ACHN (cell line): ENCODE measurements around the gene MXRA7.
"Not testable (repeated sequence)": the region's sequence is repeated elsewhere in the genome, so short reads cannot be mapped to it uniquely, and the experiment has no call there.

ENCODE experiments used
- DNase-seq: peaks from one replicate; pipeline ENCODE4 v3.0.0-alpha.2; 2015
- in situ Hi-C: cut with HindIII; loops from 2 replicates; pipeline ENCODE4 v1.10.0; 2017; ENCODE audit warnings: low sequenced_read_pairs, low pct_ligation_motif_present, low pct_unique_long_range_greater_than_20kb

The MXRA7 gene

DNA sequence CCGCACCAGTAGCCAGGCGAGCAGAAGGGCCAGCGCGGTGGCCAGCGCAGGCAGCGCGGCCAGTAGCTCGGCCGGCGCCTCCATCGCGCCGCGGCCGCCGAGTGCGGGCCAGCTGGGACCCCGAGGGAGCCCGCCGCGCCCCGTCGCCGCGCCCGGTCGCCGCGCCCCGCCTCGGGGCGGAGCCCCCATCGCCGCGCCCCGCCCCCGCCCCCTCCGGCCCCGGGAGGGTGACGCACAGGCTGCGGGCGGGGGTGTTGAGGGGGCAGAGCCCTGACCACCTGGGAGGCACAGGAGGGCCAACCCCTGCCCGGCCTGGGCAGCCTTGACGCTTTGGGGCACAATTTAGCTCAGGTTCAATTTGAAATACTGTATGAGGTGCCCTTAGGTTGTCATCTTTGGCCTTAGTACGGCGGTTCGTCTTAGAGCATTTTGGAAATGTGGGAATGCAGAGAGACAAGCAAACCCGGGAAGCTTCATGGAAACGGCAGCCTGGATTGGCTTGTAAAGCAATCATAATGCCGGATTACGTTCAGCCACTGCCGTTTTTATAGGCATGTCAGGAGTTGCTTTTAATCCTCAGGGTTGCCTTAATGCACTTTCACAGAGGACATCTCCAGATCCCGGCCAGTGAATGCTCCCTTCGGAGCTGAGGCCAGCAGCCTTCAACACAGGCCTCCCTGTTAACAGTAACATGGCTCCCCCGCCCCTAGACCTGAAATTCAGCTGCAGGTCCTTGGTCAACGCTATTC is at the start of gene MXRA7:
TSS of gene MXRA7 (minus strand) at position 103 of the 749 bp plus-strand sequence. CDS start at position 84, 19 bp downstream.
- in situ Hi-C loops = no loop called here
- peak; percentile 76 for DNase-seq

- no peak for DNase-seq
- in situ Hi-C loops = no loop called here
Observed at GRCh38 chr17:76758570-76758969, 47.8 kb upstream of the MXRA7 start.

DNA sequence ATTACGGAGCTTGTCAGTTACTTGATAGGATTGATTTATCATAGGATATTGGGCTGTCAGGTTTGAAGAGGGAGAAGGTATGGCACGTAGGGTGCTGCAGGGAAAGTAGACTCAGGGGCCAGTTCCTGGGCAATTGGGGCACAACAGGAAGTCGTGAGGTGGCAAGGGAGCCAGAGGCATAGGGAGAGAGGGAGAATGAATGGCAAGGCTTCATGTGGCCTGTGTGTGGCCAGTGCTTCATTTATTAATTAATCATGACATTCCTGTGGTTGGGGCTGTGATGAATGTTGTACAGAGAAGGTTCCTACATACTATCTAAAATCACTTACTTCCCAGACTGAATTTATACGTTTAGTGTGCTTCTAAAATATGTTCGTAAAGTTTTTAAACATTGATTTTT is 46.5 kb upstream of the MXRA7 start:
- in situ Hi-C loops = no loop called here
- DNase-seq = no peak

- no peak for DNase-seq
- in situ Hi-C loops = no loop called here
Observed at GRCh38 chr17:76755285-76755684, 44.5 kb upstream of the MXRA7 start.

DNA sequence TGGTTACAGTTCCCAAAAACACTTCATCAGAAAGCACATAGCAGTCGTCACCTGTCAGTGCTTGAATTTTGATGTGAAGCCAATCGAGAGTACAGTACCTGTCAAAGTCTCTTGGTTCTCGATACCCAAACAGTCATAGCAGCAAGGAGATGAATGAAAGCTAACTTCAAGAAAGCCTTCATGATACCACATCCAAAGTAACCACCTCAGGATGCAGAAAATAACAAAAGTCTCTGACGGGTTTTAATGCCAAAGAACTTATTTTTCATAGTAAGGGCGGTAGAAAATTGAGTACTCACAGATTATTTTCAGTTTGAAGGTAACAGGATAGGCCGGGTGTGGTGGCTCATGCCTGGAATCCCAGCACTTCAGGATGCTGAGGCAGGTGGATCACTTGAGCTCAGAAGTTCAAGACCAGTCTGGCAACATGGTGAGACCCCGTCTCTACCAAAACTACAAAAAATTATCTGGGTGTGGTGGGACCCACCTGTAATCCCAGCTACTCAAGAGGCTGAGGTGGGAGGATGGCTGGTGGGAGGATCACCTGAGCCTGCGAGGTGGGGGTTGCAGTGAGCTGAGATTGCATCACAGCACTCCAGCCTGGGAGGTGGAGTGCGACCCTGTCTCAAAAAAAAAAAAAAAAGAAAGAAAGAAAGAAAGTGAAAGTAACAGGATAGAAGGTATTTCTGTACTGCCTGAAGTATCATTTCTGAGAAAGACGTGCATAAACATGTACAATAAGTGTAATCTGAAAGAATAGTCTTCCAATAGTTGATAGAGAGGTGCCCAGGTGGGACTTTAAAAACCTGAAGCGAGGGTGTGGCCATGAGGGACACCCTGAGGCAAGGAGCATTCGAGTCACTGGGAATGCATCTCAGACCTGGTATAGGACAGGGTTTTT is 42.5 kb upstream of the MXRA7 start:
- in situ Hi-C loops = no loop called here
- no peak for DNase-seq

DNA sequence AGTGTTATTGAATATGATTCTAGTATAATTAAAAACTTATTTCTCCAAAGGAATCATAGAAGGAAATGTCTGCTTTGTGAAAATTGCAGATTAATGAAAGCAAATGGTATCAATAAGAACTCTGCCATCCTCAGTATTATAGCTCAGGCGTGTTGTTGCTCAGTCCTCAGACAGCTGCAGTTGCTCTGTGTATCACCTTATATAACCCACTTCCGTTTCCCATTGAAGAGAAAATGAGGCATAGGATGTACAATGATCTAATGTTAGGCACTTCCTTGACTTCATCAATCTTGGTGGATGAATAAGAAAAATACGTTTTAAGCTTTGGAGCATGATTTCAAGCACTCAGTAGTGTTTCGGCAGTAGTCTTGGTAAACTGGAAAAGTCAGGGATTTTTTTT is 41.2 kb upstream of the MXRA7 start:
- no peak for DNase-seq

GRCh38 chr17:76751416-76751993 is 40.7 kb upstream of the MXRA7 start:
- in situ Hi-C loops = no loop called here
- no peak for DNase-seq

More for the DNA sequence above, 41.2 kb upstream of the MXRA7 start:
- in situ Hi-C loops = no loop called here

- DNase-seq = no peak
- in situ Hi-C loops = no loop called here
Observed at GRCh38 chr17:76748657-76749056, 37.9 kb upstream of the MXRA7 start.

- in situ Hi-C loops = no loop called here
Observed at GRCh38 chr17:76747716-76748363, 37.1 kb upstream of the MXRA7 start.

GRCh38 chr17:76745785-76746184 is 35.0 kb upstream of the MXRA7 start:
- in situ Hi-C loops, DNase-seq: not testable (repeated sequence)

More at GRCh38 chr17:76747716-76748363, 37.1 kb upstream of the MXRA7 start:
- DNase-seq = no peak

DNA sequence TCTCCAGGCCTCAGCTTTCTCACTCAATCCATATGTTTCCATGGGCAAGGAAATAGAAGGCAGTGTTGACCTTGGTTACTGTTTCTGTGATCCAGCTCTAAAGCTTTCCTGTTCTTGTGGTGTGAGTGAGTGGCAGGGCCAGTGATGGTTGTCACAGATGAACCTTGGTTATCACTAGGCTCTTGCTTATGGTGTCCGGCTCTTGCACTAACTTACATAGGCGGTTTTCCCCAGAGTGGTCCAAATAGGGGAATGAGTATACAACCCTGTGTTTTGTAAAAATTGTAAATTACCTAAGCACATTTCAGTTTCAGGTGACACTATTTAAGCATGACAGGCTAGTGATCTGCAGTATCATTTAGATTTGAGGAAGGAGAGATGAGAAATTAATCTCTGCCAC is 34.0 kb upstream of the MXRA7 start:
- in situ Hi-C loops = no loop called here
- DNase-seq = no peak

GRCh38 chr17:76742958-76743357 is 32.2 kb upstream of the MXRA7 start:
- in situ Hi-C loops = no loop called here
- no peak for DNase-seq

- in situ Hi-C loops = no loop called here
- DNase-seq = no peak
Observed at GRCh38 chr17:76740329-76741118, 29.8 kb upstream of the MXRA7 start.

GRCh38 chr17:76739568-76740115 is 28.9 kb upstream of the MXRA7 start:
- DNase-seq, in situ Hi-C loops: not testable (repeated sequence)

DNA sequence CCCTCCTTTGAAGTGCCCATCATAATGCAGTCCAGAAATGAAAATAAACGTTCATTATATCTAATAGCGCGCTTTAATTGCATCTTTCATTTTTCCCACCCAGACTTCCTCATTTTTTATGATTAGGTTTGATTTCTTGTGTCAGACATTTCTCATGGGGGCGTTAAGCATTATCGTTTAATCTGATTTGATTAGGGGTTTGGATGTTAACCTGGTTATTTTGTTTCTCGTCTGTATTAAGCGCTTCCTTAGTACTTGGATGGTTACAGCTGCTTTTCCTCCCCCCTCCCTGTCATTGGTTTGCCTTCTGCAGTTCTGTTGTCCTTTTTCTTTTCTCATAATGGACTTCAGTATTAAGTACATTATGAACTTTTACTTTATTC is 27.7 kb upstream of the MXRA7 start:
- in situ Hi-C loops = no loop called here
- DNase-seq = no peak

GRCh38 chr17:76737676-76738467 is 27.1 kb upstream of the MXRA7 start, which contains the start of gene MFSD11:
TSS of gene MFSD11 (plus strand) at chr17:76738119. CDS start at chr17:76738353, 234 bp downstream.
- peak; percentile 93 for DNase-seq
- in situ Hi-C loops = no loop called here

DNA sequence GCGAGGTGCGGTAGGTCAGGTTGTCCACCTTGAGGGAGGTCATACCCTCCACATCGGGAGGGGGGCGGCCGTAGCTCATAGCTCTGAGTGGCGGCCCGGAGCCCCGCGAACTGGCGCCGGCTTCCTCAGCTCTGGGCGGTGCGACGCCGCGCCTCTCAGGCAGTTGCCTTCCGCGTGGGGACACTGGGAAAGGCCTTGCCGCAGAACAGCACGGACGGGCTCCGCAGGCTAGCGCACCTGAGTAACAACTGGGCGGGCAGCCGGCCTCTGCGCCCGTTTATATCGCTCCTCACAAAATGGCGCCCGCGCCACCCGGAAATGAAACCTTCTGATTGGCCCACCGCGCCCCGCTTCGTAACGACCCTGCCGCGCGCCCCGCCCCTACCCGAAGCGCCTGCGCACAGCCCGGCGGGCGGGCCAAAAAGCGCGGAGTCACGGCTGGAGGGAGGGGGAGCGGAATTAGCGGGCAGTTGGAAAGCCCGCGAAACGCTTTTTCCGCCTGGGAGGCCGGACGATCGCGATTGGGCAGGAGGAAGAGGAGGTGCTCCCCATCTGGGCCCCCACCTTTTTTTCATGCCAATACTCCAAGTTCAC is 26.4 kb upstream of the MXRA7 start, which contains the start of gene SRSF2:
TSS of gene SRSF2 (minus strand) at position 250 of the 594 bp plus-strand sequence. CDS start at position 79, 171 bp downstream.
- in situ Hi-C loops = no loop called here

More for the DNA sequence above, 26.4 kb upstream of the MXRA7 start, which contains the start of gene SRSF2:
- peak; percentile 99 for DNase-seq
